Body of pancreas (tissue), 4 donors: ENCODE data around the gene NTRK2. TPM values are rescaled to one million over a fixed set of nuclear protein-coding genes. Genes with fewer than 3 reads are reported as not detected.

Experiments used
- ATAC-seq: fragments of 150-250 bp; one replicate; pipeline ENCODE4 v1.9.1; 2016
- DNase-seq, 4 donors: peaks; one replicate each; pipeline ENCODE4 v3.0.0-alpha.2; 2019
- H3K27ac ChIP-seq, 4 donors: fragments of 200-600 bp; sonication (generic); 1 replicate in 3 of 4; 2 replicates in 1 of 4; pipeline versions ENCODE4 v1.5.1 to v1.6.1; 2016 to 2019; ENCODE audit warnings: mild to moderate bottlenecking in 1 of 4, mixed read lengths in 1 of 4, moderate library complexity in 1 of 4
- H3K27me3 ChIP-seq, 2 donors: fragments of 200-600 bp; sonication (generic); one replicate each; pipeline ENCODE4 v1.6.0; 2016; ENCODE audit warnings: mild to moderate bottlenecking in 1 of 2
- H3K36me3 ChIP-seq, 2 donors: fragments of 200-600 bp; sonication (generic); replicated peaks in 1 of 2; 2 replicates each; pipeline ENCODE4 v1.5.1; 2016; ENCODE audit warnings: low read depth in 2 of 2; ENCODE audit not compliant: insufficient read depth in 1 of 2
- H3K4me1 ChIP-seq: fragments of 200-600 bp; sonication (generic); one replicate; pipeline ENCODE4 v1.6.0; 2016
- H3K4me3 ChIP-seq, 2 donors: fragments of 200-600 bp; sonication (generic); 1 replicate in 1 of 2; 2 replicates in 1 of 2; pipeline ENCODE4 v1.5.1; 2016 to 2019
- H3K9me3 ChIP-seq, 3 donors: fragments of 200-600 bp; sonication (generic); 1 replicate in 2 of 3; 2 replicates in 1 of 3; pipeline ENCODE4 v1.5.1; 2016
- CTCF ChIP-seq, 7 experiments: fragments of 450-650 bp in 4 of 7; fragments of 200-600 bp in 3 of 7; sonication (generic) in 3 of 7; IDR thresholded peaks; one replicate each; pipeline ENCODE4 v1.5.1; 2016 to 2019; ENCODE audit warnings: antibody characterized with exemption in 7 of 7
- POLR2A ChIP-seq, 3 donors: fragments of 450-650 bp; IDR thresholded peaks; one replicate each; pipeline ENCODE4 v1.6.1; 2016; ENCODE audit warnings: antibody characterized with exemption in 3 of 3, mild to moderate bottlenecking in 2 of 3
- WGBS, 2 donors: methylation state at CpG; one replicate each; pipeline ENCODE4 v1.1.5; 2017; 5-methylcytosine and 5-hydroxymethylcytosine counted together
- intact Hi-C: fragments of 100-400 bp; cut with DNase I; formaldehyde crosslinking; loops from one replicate; pipeline ENCODE4 v1.15.1; 2023
- total RNA-seq, 2 donors: library from RNA; depleted of rRNA; stranded (reverse); fragments of >200 nt; gene quantifications; one replicate each; pipeline ENCODE4 v1.1.0, GENCODE V29; 2016

Gene NTRK2
- total RNA-seq, 2 donors from 2014 or later = 20.5 to 37.9 TPM

GRCh38 chr9:84754881-84755280 is 85.4 kb downstream of the NTRK2 start:
- TF ChIP-seq POLR2A (IDR thresholded peaks at IDR 0.05) (no peak), CTCF (IDR thresholded peaks at IDR 0.05) (no peak)
- DNase-seq (no peak), ATAC-seq (no peak)
- no peaks in the 10 kb centered on the region for H3K9me3 ChIP-seq
- H3K27ac ChIP-seq = no peak overlapping the region
- no peak overlapping the region for H3K4me3 ChIP-seq
- H3K27me3 ChIP-seq = no peaks in the 10 kb centered on the region
- intact Hi-C loops = no loop called here
- no peaks in the 10 kb centered on the region for H3K36me3 ChIP-seq
- WGBS, 2 donors = 66 to 74% methylated on average over 5 of the region's 5 CpGs
- H3K4me1 ChIP-seq = no peaks in the 10 kb centered on the region

- Histone ChIP-seq H3K27ac (no peak overlapping the region), H3K27me3 (no peaks in the 10 kb centered on the region), H3K4me3 (no peak overlapping the region), H3K9me3 (no peaks in the 10 kb centered on the region), H3K36me3 (no peaks in the 10 kb centered on the region), H3K4me1 (no peaks in the 10 kb centered on the region)
- ATAC-seq (no peak), DNase-seq (no peak)
- TF ChIP-seq CTCF (IDR thresholded peaks at IDR 0.05) = no peak
- TF ChIP-seq POLR2A (IDR thresholded peaks at IDR 0.05) = no peak
- intact Hi-C loops = no loop called here
- 65 to 70% methylated on average over 5 of the region's 5 CpGs for WGBS, 2 donors
Measured at GRCh38 chr9:84755380-84755779, 85.9 kb downstream of the NTRK2 start.

GRCh38 chr9:84756171-84756570 is 86.6 kb downstream of the NTRK2 start:
- DNase-seq = no peak
- H3K9me3 ChIP-seq = no peaks in the 10 kb centered on the region
- H3K27ac ChIP-seq = no peak overlapping the region

GRCh38 chr9:84756731-84757130 is 87.2 kb downstream of the NTRK2 start:
- H3K36me3 ChIP-seq = no peaks in the 10 kb centered on the region
- DNase-seq (no peak), ATAC-seq (no peak)
- no peaks in the 10 kb centered on the region for H3K27me3 ChIP-seq
- WGBS, 2 donors = 76 to 85% methylated on average over 1 of the region's 1 CpG
- intact Hi-C loops = no loop called here
- H3K9me3 ChIP-seq = no peaks in the 10 kb centered on the region
- H3K27ac ChIP-seq = no peak overlapping the region
- no peaks in the 10 kb centered on the region for H3K4me1 ChIP-seq
- H3K4me3 ChIP-seq = no peak overlapping the region
- no peak for TF ChIP-seq CTCF (IDR thresholded peaks at IDR 0.05)
- TF ChIP-seq POLR2A (IDR thresholded peaks at IDR 0.05) = no peak

More at GRCh38 chr9:84756171-84756570, 86.6 kb downstream of the NTRK2 start:
- Histone ChIP-seq H3K27me3 (no peaks in the 10 kb centered on the region), H3K4me3 (no peak overlapping the region), H3K4me1 (no peaks in the 10 kb centered on the region), H3K36me3 (no peaks in the 10 kb centered on the region)
- no peak for ATAC-seq
- 59 to 72% methylated on average over 4 of the region's 4 CpGs for WGBS, 2 donors
- TF ChIP-seq POLR2A (IDR thresholded peaks at IDR 0.05) (no peak), CTCF (IDR thresholded peaks at IDR 0.05) (no peak)
- intact Hi-C loops = no loop called here

GRCh38 chr9:84758817-84759216 is 89.3 kb downstream of the NTRK2 start:
- H3K4me1 ChIP-seq = no peaks in the 10 kb centered on the region
- H3K4me3 ChIP-seq = no peak overlapping the region
- 59 to 94% methylated on average over 1 of the region's 1 CpG for WGBS, 2 donors
- intact Hi-C loops = no loop called here
- no peaks in the 10 kb centered on the region for H3K9me3 ChIP-seq
- peak overlapping the region in 1 of 4 donors; percentile 8 for H3K27ac ChIP-seq
- DNase-seq = no peak
- no peaks in the 10 kb centered on the region for H3K36me3 ChIP-seq
- no peaks in the 10 kb centered on the region for H3K27me3 ChIP-seq
- ATAC-seq = no peak
- TF ChIP-seq POLR2A (IDR thresholded peaks at IDR 0.05) (no peak), CTCF (IDR thresholded peaks at IDR 0.05) (no peak)
